HG02571 (cell line): Measurements from ENCODE around the gene JAZF1.

ENCODE experiments used
- ATAC-seq: cut with Tn5 transposase; IDR thresholded peaks from one replicate; pipeline ENCODE4 v1.9.1; 2021; ENCODE audit warnings: mild to moderate bottlenecking, moderate library complexity; ENCODE audit not compliant: unreplicated experiment

Gene JAZF1

GRCh38 chr7:28078036-28078901, 102.3 kb downstream of the JAZF1 start:
- ATAC-seq: no peak

GRCh38 chr7:28077616-28078015, 103.0 kb downstream of the JAZF1 start:
- ATAC-seq: no peak

- ATAC-seq: no peak
Measured at GRCh38 chr7:28076423-28077200, 104.0 kb downstream of the JAZF1 start.

GRCh38 chr7:28075674-28076358, 104.8 kb downstream of the JAZF1 start:
- no peak for ATAC-seq

GRCh38 chr7:28072876-28073514, 107.6 kb downstream of the JAZF1 start:
- no peak for ATAC-seq

- no peak for ATAC-seq
Measured at GRCh38 chr7:28071570-28071969, 109.0 kb downstream of the JAZF1 start.

GRCh38 chr7:28070297-28071055, 110.1 kb downstream of the JAZF1 start:
- ATAC-seq: no peak

- no peak for ATAC-seq
Measured at GRCh38 chr7:28069807-28070206, 110.8 kb downstream of the JAZF1 start.

GRCh38 chr7:28069388-28069787, 111.2 kb downstream of the JAZF1 start:
- ATAC-seq: no peak

- ATAC-seq: no peak
Measured at GRCh38 chr7:28068811-28069216, 111.8 kb downstream of the JAZF1 start.

GRCh38 chr7:28067171-28067570, 113.4 kb downstream of the JAZF1 start:
- no peak for ATAC-seq

- ATAC-seq: no peak
Measured at GRCh38 chr7:28065721-28066285, 114.8 kb downstream of the JAZF1 start.

- no peak for ATAC-seq
Measured at GRCh38 chr7:28065308-28065707, 115.3 kb downstream of the JAZF1 start.

GRCh38 chr7:28064437-28064836, 116.2 kb downstream of the JAZF1 start:
- no peak for ATAC-seq

- peak; percentile 80 for ATAC-seq
Measured at GRCh38 chr7:28062197-28062991, 118.2 kb downstream of the JAZF1 start.

- ATAC-seq: no peak
Measured at GRCh38 chr7:28061824-28062196, 118.8 kb downstream of the JAZF1 start.

- no peak for ATAC-seq
Measured at GRCh38 chr7:28060371-28060950, 120.1 kb downstream of the JAZF1 start.

- ATAC-seq: no peak
Measured at GRCh38 chr7:28055161-28055544, 125.4 kb downstream of the JAZF1 start.
